Subcutaneous abdominal adipose tissue (tissue), 5 donors: ENCODE measurements around the gene PSMF1.

ENCODE experiments used
- H3K27ac ChIP-seq: one replicate; pipeline ENCODE4 v1.7.0; 2013; ENCODE audit warnings: low read depth, mild to moderate bottlenecking, inconsistent platforms, low read length, moderate library complexity
- H3K27me3 ChIP-seq, 5 donors: one replicate each; pipeline ENCODE4 v1.7.0; 2013; ENCODE audit warnings: low read length in 5 of 5, inconsistent platforms in 1 of 5; ENCODE audit not compliant: control insufficient read depth in 5 of 5, insufficient read depth in 4 of 5
- H3K36me3 ChIP-seq, 5 donors: one replicate each; pipeline ENCODE4 v1.7.0; 2013; ENCODE audit warnings: low read length in 5 of 5; ENCODE audit not compliant: control insufficient read depth in 5 of 5, insufficient read depth in 5 of 5
- H3K4me1 ChIP-seq, 5 donors: one replicate each; pipeline ENCODE4 v1.7.0; 2013; ENCODE audit warnings: low read length in 5 of 5, mild to moderate bottlenecking in 3 of 5, moderate library complexity in 1 of 5; ENCODE audit not compliant: control insufficient read depth in 5 of 5, insufficient read depth in 5 of 5
- H3K4me3 ChIP-seq, 5 donors: one replicate each; pipeline ENCODE4 v1.7.0; 2013; ENCODE audit warnings: low read length in 5 of 5, low read depth in 1 of 5
- H3K9ac ChIP-seq, 5 donors: one replicate each; pipeline ENCODE4 v1.7.0; 2013; ENCODE audit warnings: low read length in 5 of 5, mild to moderate bottlenecking in 4 of 5, moderate library complexity in 3 of 5
- H3K9me3 ChIP-seq, 5 donors: one replicate each; pipeline ENCODE4 v1.7.0; 2013; ENCODE audit warnings: low read length in 5 of 5; ENCODE audit not compliant: control insufficient read depth in 5 of 5
- donor health status: healthy.
- donor health status: healthy.
- donor health status: healthy.
- donor health status: healthy.
- donor health status: healthy.

The PSMF1 gene

DNA sequence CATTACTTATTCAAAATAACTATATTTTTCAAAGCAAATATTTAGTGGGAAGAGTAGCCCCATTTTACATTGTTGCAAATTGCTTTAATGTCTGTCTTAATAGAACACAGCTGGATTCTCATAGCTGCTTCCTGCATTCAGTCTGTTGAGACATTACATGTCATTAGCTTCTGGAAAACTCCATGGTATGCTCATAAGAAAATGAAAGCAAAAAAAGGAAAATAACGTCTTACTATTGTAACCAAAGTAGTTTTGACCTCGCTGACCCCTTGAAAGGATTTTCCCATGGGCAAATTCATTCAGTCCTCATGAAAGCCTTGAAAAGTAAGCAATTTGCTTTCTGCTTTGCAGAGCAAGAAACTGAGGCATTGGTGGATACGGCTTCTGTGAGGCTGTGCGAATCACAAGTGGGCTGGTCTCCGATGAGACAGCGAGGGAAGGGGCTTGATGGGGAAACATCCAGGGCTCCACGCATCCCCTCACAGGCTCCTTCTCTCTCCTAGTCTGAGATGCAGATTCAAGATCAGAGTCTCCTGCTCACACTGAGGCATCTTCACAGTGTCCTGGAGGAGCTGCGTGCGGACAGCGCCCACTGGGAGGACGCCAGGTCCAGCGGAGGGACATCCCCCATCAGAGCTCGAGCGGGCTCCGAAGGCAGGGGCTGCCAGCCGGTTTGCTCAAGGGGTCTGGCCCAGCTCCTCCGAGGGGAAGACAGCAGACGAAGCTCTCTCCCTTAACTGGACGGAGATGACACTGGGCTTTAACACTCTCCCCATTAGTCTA, 88.2 kb downstream of the PSMF1 start:
- Histone ChIP-seq H3K9me3 (no peaks in the 10 kb centered on the region), H3K27me3 (peaks cover 0 to 2% (median 0%) of the 10 kb centered on the region in 5 donors), H3K9ac (no peak overlapping the region), H3K4me1 (peaks cover 0 to 10% (median 3%) of the 10 kb centered on the region in 5 donors), H3K36me3 (no peaks in the 10 kb centered on the region), H3K27ac (no peak overlapping the region), H3K4me3 (peak overlapping the region in 2 of 5 donors; percentile 10 to 29)

DNA sequence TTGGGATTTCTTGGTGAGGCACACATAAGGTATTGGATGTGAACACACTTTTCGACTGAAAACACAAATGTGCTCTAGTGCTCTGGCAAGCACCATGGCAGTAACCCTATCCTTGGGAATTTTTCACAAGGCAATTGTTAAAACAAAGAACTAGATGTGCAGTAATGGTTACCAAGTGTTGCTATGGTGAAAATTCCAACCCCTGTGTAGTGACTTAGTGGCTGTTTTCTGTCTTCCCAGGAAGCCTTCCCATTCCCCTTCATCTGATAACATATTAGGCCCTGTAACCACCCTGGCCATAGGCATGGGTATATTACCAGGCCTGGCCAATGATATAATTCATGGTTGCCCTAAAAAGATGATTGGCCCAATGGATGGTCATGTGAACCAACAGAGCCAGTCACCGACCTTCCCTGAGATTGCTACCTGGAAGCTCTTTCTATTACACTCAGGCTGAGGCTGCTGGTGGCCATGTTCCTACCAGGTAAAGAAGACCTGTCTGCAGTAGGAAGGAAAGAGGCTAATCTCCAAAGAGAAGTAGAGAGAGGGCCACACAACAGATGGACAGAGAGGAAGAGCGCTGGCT, 89.0 kb downstream of the PSMF1 start:
- no peak overlapping the region for H3K27ac ChIP-seq
- H3K4me3 ChIP-seq: no peak overlapping the region
- H3K36me3 ChIP-seq: no peaks in the 10 kb centered on the region

DNA sequence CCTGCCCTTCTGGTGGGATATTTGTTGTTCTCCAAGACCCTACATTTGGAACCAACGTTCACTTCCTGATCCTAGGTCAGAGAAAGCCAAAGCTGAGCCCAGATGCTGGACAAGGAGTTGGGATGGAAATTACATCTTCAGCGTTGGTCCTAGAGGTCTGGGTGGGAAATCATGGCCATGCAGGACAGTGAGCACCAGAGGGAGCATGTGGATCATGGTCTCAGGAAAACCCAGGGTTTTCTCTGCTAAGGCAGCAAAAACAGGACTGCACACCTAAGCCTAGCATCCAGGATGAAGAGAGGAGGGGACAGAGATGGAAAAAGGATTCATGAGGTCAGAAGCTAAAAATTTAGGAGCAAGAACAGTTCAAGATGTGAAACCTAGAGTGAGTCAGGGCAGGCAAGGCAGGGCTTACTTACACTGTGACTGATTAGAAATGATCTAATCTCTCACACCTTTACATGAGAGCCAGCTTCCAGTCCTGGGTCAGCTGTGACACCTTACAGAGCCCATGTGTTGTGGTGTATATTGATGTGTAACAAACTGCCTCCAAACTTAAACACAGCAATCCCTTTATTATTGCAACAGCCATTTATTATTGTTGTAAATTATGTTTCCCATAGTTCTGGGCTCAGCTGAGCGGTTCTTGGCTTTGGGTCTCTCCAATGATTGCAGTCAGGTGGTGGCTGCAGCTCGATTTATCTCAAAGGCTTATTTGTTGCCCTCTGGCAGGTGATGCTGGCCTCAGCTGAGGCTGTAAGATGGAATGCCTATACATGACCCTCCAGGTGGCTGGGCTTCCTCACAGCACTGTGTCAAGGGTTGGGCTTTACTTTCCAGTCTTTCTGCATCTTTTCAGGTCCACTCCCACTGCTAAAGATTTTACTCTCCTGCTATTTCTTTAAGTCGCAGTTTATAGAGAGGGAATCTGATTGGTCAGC, 91.3 kb downstream of the PSMF1 start:
- no peaks in the 10 kb centered on the region for H3K36me3 ChIP-seq
- peaks cover 0 to 7% (median 2%) of the 10 kb centered on the region in 5 donors for H3K27me3 ChIP-seq
- no peak overlapping the region for H3K9ac ChIP-seq
- no peak overlapping the region for H3K27ac ChIP-seq
- H3K4me1 ChIP-seq: peaks cover 0 to 3% (median 0%) of the 10 kb centered on the region in 5 donors
- no peaks in the 10 kb centered on the region for H3K9me3 ChIP-seq
- H3K4me3 ChIP-seq: no peak overlapping the region

More for the DNA sequence above, 89.0 kb downstream of the PSMF1 start:
- H3K4me1 ChIP-seq: peaks cover 0 to 10% (median 3%) of the 10 kb centered on the region in 5 donors
- no peaks in the 10 kb centered on the region for H3K9me3 ChIP-seq
- peaks cover 0 to 6% (median 2%) of the 10 kb centered on the region in 5 donors for H3K27me3 ChIP-seq
- no peak overlapping the region for H3K9ac ChIP-seq

DNA sequence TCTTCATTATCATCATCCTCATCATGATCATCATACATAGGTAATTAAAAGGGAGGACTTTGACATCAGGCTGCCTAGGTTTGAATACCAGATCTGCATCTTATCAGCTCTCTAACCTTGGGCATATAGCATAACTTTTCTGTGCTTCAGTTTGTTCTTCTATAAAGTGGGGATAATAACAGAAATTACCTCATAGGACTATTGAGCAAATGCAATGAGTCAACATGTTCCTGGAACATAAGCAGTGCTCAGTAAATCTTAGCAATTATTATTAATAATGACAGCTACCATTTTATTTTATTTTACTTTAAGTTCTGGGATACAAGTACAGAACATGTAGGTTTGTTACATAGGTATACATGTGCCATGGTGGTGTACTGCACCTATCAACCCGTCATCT, 92.1 kb downstream of the PSMF1 start:
- H3K9ac ChIP-seq: no peak overlapping the region
- peaks cover 0 to 3% (median 0%) of the 10 kb centered on the region in 5 donors for H3K4me1 ChIP-seq
- no peaks in the 10 kb centered on the region for H3K36me3 ChIP-seq
- peaks cover 0 to 7% (median 3%) of the 10 kb centered on the region in 5 donors for H3K27me3 ChIP-seq
- no peak overlapping the region for H3K4me3 ChIP-seq
- no peak overlapping the region for H3K27ac ChIP-seq
- no peaks in the 10 kb centered on the region for H3K9me3 ChIP-seq

DNA sequence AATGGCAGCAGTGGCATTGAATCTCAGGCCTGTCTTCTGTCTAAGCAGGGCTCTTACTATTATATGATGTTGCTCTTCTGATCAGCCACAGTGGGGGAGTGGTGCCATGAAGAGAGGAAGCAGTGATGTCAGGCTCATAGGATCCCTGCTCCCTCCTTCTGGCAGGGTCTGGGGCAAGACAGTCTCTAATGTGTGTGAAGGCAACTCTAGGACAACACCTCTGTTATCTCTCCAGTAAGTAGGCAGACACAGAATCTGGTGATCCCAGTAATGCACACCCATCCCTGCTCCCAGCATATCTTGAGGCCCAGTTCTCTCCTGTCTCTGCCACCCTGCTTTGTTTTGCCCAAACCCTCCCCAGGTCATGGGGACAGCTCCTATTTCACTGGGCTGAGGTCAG, 93.6 kb downstream of the PSMF1 start:
- H3K9me3 ChIP-seq: no peaks in the 10 kb centered on the region
- no peak overlapping the region for H3K9ac ChIP-seq
- H3K27ac ChIP-seq: no peak overlapping the region
- H3K27me3 ChIP-seq: peaks cover 0 to 7% (median 3%) of the 10 kb centered on the region in 5 donors
- H3K4me1 ChIP-seq: peaks cover 0 to 3% (median 0%) of the 10 kb centered on the region in 5 donors
- H3K4me3 ChIP-seq: no peak overlapping the region
- no peaks in the 10 kb centered on the region for H3K36me3 ChIP-seq

DNA sequence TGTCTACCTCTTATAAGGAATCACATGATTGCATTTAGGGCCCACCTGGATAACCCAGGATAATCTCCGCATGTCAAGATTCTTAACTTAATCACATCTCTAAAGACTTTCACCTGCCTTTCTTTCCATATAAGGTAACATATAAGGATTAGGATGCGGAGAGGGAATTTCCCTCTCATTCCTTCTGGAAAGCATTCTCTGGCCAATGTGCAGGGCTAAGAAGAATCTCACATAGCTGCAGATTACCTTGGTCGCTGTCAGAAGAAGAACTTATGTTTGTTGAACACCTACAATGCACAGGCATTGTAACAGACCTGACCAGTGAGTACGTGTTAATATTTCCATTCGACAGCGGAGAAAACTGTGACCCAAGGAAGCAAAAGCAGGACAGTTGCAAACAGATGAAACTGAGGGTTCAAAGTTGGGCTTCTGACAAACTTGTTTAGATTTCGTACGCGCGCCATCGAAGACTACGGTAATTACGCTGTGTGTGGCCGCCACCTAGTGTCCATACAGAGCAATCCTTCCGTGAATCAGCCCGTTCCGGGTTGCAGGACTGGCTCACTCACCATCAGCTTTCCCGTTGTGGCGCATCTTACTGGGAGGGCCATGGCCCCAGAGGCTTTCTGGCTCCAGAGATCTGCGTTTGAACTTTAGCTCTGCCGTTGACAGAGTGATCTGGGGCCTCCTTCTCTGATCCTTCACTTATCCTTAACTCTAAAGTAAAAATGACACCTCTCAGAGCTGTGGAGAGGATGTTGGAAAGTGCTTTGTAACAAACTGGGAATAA, 94.4 kb downstream of the PSMF1 start:
- peak overlapping the region in 1 of 5 donors; percentile 17 for H3K4me3 ChIP-seq
- H3K27me3 ChIP-seq: peaks cover 0 to 7% (median 3%) of the 10 kb centered on the region in 5 donors
- no peaks in the 10 kb centered on the region for H3K9me3 ChIP-seq
- no peaks in the 10 kb centered on the region for H3K36me3 ChIP-seq
- H3K27ac ChIP-seq: no peak overlapping the region
- H3K4me1 ChIP-seq: peaks cover 0 to 3% (median 0%) of the 10 kb centered on the region in 5 donors
- H3K9ac ChIP-seq: no peak overlapping the region

DNA sequence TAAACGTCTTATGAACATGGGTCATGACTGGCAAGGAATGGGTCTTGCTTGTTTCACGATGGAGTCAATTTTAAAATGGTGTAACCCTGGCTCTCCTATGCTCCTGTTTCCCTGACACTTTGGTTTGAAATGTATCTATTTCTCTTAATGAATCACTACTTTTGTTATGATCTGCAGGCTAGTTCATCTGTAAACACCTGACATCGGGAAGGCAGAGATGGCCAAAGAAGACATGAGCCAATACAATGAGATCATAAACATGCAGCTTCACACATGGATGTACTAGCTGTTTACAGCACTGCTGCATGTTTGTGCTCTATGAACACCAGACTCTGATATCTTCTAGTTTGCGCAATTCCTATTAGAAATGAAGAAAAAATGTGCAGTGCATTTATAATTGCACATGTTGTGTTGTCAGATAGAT, 96.4 kb downstream of the PSMF1 start:
- H3K27ac ChIP-seq: no peak overlapping the region
- H3K4me1 ChIP-seq: peaks cover 0 to 3% (median 0%) of the 10 kb centered on the region in 5 donors
- no peaks in the 10 kb centered on the region for H3K36me3 ChIP-seq
- no peak overlapping the region for H3K4me3 ChIP-seq
- no peak overlapping the region for H3K9ac ChIP-seq
- H3K9me3 ChIP-seq: no peaks in the 10 kb centered on the region
- H3K27me3 ChIP-seq: peaks cover 0 to 7% (median 3%) of the 10 kb centered on the region in 5 donors

DNA sequence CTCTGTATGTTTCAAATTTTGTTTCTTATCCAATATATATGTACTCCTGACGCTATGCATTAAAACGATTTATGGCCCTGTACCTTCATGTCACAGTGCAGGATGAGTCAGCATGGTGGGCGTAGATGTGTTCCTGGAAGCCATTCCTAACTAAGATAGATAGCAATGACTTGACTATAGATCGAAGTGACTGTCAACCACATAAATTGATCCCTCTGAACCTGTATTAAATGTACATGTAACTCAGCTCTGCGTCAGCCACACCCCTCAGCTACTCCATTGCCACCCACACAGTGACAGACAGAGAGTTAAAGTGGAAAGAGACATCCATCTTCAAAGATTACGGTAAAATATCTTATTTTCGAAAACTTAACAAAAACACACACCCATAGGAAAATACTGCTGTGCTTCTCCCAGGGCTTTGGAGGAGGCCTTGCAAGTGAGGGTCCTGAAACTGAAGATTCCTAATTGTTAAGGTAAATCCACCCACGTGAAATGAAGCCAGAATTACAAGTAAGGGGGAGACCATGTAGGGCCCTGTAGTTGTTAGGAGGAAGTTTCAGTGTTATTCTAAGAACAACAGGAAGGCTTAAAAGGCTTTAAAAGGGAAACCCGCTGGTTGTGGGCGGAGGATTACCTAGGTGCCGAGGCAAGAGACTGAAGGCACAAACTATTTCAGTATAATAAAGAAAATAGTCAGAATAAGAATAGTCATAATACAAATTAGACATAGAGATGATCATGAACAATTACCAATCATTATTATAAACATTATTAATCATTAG, 97.2 kb downstream of the PSMF1 start:
- no peaks in the 10 kb centered on the region for H3K9me3 ChIP-seq
- no peak overlapping the region for H3K9ac ChIP-seq
- H3K27me3 ChIP-seq: peaks cover 0 to 7% (median 3%) of the 10 kb centered on the region in 5 donors
- H3K36me3 ChIP-seq: no peaks in the 10 kb centered on the region
- H3K4me1 ChIP-seq: peaks cover 0 to 3% (median 0%) of the 10 kb centered on the region in 5 donors
- H3K27ac ChIP-seq: no peak overlapping the region
- no peak overlapping the region for H3K4me3 ChIP-seq
